Cortex of kidney (tissue), 1 donor: ENCODE results near the gene MFAP1.

ENCODE experiments used
- DNase-seq: peaks from one replicate; lab custom pipeline; 2025; lab: John Stamatoyannopoulos, UW

The MFAP1 gene

GRCh38 chr15:43776101-43776717 lies 48.3 kb downstream of the MFAP1 start:
- DNase-seq: no peak

GRCh38 chr15:43775411-43775965 lies 49.0 kb downstream of the MFAP1 start:
- DNase-seq: no peak

GRCh38 chr15:43774062-43774461 lies 50.4 kb downstream of the MFAP1 start:
- no peak for DNase-seq

GRCh38 chr15:43772624-43773023 lies 51.9 kb downstream of the MFAP1 start:
- DNase-seq: no peak

- no peak for DNase-seq
Measured at GRCh38 chr15:43771816-43772215, 52.7 kb downstream of the MFAP1 start.

DNA sequence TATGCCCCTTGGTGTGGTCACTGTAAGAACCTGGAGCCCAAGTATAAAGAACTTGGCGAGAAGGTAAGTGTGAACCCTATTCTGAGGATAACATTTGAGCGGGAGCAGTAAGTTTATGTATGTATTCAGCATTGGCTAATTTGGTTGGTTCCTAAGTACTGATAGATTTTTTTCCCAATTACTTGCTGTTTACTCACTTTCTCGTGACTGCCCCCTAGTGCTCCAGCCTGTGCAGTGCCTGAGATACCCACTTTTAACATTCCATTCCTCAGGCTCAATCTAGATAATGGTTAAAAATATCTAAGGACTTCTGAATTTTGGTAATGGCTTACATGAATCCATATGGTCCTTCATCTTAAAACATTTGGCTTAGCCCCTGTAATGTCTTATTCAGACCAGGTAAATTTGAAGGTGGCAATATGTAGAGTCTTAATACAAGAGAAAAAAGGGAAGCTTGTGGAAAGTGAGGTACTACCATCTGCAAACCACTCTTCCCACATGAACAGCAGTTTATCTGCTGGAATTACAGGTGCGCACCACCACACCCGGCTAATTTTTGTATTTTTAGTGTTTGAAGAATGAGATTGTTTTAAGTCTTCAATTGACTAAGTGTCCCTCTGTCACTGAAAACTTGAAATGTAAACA lies 54.8 kb downstream of the MFAP1 start:
- no peak for DNase-seq

- no peak for DNase-seq
Measured at GRCh38 chr15:43763819-43764446, 60.6 kb downstream of the MFAP1 start.

- DNase-seq: no peak
Measured at GRCh38 chr15:43762824-43763223, 61.7 kb downstream of the MFAP1 start.
